ENCODE measurements around the gene ZBTB46.
"Not testable (repeated sequence)": the region's sequence is repeated elsewhere in the genome, so short reads cannot be mapped to it uniquely, and the experiment has no call there.

Gene ZBTB46, protein sequence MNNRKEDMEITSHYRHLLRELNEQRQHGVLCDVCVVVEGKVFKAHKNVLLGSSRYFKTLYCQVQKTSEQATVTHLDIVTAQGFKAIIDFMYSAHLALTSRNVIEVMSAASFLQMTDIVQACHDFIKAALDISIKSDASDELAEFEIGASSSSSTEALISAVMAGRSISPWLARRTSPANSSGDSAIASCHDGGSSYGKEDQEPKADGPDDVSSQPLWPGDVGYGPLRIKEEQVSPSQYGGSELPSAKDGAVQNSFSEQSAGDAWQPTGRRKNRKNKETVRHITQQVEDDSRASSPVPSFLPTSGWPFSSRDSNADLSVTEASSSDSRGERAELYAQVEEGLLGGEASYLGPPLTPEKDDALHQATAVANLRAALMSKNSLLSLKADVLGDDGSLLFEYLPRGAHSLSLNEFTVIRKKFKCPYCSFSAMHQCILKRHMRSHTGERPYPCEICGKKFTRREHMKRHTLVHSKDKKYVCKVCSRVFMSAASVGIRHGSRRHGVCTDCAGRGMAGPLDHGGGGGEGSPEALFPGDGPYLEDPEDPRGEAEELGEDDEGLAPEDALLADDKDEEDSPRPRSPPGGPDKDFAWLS

GRCh38 chr20:63830841-63831588, at the start of gene ZBTB46:
TSS of gene ZBTB46 (minus strand) at chr20:63831264. CDS start at chr20:63790757, 40,507 bp downstream.
- peak; percentile 96 for DNase-seq (ENCODE audit: low spot score)
- no peak for TF ChIP-seq CTCF (IDR thresholded peaks at IDR 0.05; ENCODE audit: borderline replicate concordance, control extremely low read depth, extremely low read depth, insufficient read depth, missing control alignments)
- in situ Hi-C loops (cut with MboI; ENCODE audit: low sequenced_read_pairs, unreplicated experiment): no loop called here

DNA sequence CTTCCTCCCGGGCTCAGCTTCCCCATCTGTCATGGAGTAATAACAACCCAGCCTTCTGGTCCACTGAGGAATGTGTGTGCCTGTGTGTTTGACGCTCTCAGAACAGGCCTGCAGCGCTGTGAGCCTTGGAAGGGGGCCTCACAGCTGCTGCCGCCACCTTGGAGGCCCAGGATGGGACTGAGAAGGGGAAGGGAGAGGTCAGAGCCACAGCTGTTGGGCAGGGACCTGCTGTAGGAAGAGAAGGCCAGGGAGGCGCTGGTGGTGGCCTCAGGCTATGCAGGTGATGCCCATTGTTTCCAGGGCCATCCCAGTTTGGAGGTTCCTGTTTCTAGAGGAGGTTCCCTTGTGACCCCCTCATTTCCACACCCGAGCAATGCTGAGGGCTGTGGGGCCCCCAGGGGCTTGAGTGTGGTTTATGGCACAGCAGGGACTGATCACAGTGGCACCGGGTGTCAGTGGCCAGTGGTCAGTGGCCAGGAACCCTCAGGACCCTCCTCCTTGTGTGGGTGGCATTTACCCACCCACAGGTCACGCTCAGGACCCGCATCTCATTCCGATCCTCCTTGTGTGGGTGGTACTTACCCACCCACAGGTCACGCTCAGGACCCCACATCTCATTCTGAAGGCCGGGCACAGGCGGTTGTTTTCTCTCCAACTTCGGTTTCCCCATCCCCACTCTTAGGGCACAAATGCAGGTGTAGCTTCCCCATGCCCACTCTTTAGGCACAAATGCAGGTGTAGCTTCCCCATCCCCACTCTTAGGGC, 48.0 kb upstream of the ZBTB46 start:
- no peak for DNase-seq (ENCODE audit: low spot score)
- in situ Hi-C loops (cut with MboI; ENCODE audit: low sequenced_read_pairs, unreplicated experiment): no loop called here
- no peak for TF ChIP-seq CTCF (IDR thresholded peaks at IDR 0.05; ENCODE audit: borderline replicate concordance, control extremely low read depth, extremely low read depth, insufficient read depth, missing control alignments)

GRCh38 chr20:63877755-63878470, 46.8 kb upstream of the ZBTB46 start:
- DNase-seq (ENCODE audit: low spot score): no peak
- no peak for TF ChIP-seq CTCF (IDR thresholded peaks at IDR 0.05; ENCODE audit: borderline replicate concordance, control extremely low read depth, extremely low read depth, insufficient read depth, missing control alignments)
- in situ Hi-C loops (cut with MboI; ENCODE audit: low sequenced_read_pairs, unreplicated experiment): no loop called here

GRCh38 chr20:63876489-63877036, 45.5 kb upstream of the ZBTB46 start:
- in situ Hi-C loops (cut with MboI; ENCODE audit: low sequenced_read_pairs, unreplicated experiment): no loop called here
- DNase-seq (ENCODE audit: low spot score): no peak
- no peak for TF ChIP-seq CTCF (IDR thresholded peaks at IDR 0.05; ENCODE audit: borderline replicate concordance, control extremely low read depth, extremely low read depth, insufficient read depth, missing control alignments)

- in situ Hi-C loops (cut with MboI; ENCODE audit: low sequenced_read_pairs, unreplicated experiment): loop anchor here (25.0 kb wide), 1 partner anchor 337 kb away; the partner anchor contains the start of genes PTK6 and SRMS
- DNase-seq (ENCODE audit: low spot score): not testable (repeated sequence)
Measured at GRCh38 chr20:63874241-63874640, 43.2 kb upstream of the ZBTB46 start.

DNA sequence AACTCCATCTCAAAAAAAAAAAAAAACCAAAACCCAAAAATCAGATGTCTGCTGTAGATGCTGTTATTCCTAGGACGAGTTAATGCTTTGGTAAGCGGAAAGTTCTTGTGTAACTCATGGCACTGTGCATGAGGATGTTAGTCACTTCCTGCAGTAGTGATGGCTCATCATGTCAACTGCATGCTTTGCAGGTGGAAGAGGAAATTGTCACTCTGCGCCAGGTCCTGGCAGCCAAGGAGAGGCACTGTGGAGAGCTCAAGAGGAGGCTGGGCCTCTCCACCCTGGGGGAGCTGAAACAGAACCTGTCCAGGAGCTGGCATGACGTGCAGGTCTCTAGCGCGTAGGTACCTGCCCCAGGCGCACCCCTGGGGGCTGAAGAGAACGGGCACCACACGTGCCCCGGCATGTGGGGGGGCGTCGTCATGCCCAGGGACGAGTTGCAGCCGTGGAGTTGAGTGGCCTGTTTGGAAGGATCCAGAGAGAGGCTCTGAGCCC, 42.5 kb upstream of the ZBTB46 start:
- DNase-seq (ENCODE audit: low spot score): no peak
- in situ Hi-C loops (cut with MboI; ENCODE audit: low sequenced_read_pairs, unreplicated experiment): loop anchor here (25.0 kb wide), 1 partner anchor 336 kb away; the partner anchor contains the start of genes PTK6 and SRMS
- no peak for TF ChIP-seq CTCF (IDR thresholded peaks at IDR 0.05; ENCODE audit: borderline replicate concordance, control extremely low read depth, extremely low read depth, insufficient read depth, missing control alignments)

Measured in GM13976 (cell line).